Raji (cell line): Measurements from ENCODE around the gene CSDE1.

Experiments
- POLR2A ChIP-seq: IDR thresholded peaks from 2 replicates; pipeline ENCODE4 v1.6.1; 2011; ENCODE audit warnings: low read depth, low read length, control low read depth; ENCODE audit not compliant: insufficient read depth

CSDE1 gene

GRCh38 chr1:114691061-114691460 lies 66.7 kb downstream of the CSDE1 start:
- no peak for TF ChIP-seq POLR2A

- no peak for TF ChIP-seq POLR2A
Observed at GRCh38 chr1:114690148-114690547, 67.6 kb downstream of the CSDE1 start.

- no peak for TF ChIP-seq POLR2A
Observed at GRCh38 chr1:114688526-114688925, 69.3 kb downstream of the CSDE1 start.

GRCh38 chr1:114685851-114686250 lies 71.9 kb downstream of the CSDE1 start:
- TF ChIP-seq POLR2A: no peak

- no peak for TF ChIP-seq POLR2A
Observed at GRCh38 chr1:114677691-114678090, 80.1 kb downstream of the CSDE1 start.

DNA sequence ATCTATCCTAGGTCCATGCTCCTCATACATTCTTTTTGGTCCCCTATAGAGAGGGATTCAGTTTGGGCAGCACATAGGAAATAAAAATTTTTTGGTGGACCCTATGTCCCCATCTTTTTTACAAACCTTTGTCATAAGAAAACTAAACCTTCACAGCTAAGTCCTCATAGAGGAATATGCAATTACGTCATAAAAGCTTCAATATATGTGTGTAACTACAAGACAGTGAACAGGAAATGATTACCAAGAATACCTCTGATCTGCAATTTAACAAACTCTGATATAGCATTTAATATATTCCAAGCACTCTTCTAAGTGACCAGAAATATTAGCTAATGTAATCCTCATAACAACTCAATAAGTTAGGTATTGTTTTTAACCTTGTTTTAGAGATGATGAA lies 81.7 kb downstream of the CSDE1 start:
- no peak for TF ChIP-seq POLR2A

GRCh38 chr1:114671939-114672275 lies 85.9 kb downstream of the CSDE1 start:
- TF ChIP-seq POLR2A: no peak

GRCh38 chr1:114671011-114671938 lies 86.5 kb downstream of the CSDE1 start:
- TF ChIP-seq POLR2A: no peak

DNA sequence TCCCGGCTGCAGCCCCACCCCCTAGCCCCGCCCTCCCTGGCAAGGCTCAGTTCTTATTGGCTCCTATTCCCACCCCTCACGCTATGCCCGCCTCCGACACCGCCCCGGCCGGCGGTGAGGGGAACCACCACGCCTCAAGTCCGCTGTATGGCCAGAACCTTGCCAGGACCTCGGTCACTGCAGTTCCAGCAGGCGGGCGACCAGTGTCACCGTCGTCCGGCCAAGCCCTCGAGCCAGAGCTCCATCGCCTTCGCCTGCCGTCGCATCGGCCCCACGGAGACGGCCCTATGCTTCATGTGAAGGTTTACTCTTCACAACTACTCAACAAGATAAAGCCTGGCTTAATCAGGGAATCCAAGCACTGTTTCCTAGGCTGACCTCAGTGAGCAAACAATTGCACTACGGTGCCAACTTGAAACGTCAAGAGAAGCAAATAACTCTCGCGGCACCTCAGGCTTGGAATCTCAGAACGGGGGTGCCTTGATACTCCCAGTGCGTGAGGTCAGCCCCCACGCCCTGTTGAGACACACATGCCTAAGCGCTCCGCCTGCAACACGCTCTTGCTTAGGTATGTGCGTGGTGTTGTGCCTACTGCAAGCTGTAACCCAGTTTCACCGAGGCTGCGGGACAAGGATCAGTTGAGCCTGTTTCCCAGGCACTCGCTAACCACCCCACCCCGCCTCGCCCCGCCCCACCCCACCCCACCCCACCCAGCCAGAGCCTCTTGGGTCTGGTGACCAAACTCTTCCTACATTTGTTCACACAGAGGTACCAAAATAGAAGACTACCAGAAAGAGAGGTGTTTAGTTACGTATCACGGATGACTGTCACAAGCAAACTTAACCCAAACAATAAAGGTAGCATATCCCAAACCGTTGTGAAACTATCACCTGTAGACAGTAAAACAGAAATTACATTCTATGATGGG lies 87.4 kb downstream of the CSDE1 start:
- no peak for TF ChIP-seq POLR2A

GRCh38 chr1:114669562-114670082 lies 88.2 kb downstream of the CSDE1 start, which contains the start of gene DENND2C:
DENND2C (minus strand) TSS chr1:114670049; CDS start chr1:114625984, 44,065 bp downstream.
- TF ChIP-seq POLR2A: no peak

- no peak for TF ChIP-seq POLR2A
Observed at GRCh38 chr1:114668784-114669561, 88.8 kb downstream of the CSDE1 start.

DNA sequence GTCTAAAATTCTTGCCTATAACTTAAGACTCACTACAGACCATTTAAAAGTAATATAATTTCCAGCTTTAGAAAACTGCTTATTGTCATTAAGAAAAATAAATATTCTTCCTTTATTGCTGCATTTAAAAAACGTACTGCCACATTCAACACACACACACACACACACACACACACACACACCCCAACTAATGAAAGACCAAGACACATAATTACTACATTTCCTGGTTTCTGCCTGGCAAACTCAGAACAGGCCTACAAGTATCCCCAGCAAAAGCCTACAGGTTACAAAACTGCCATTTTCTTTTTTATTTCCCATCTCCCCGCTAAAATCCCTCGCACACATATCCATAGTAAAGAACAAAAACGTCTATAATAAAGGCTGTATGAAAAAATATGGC lies 89.4 kb downstream of the CSDE1 start:
- TF ChIP-seq POLR2A: no peak

GRCh38 chr1:114666954-114667353 lies 90.8 kb downstream of the CSDE1 start:
- no peak for TF ChIP-seq POLR2A
